Ishikawa (cell line): ENCODE measurements around the gene ABAT.

Experiments
- CEBPB ChIP-seq: IDR thresholded peaks from 2 replicates; pipeline ENCODE4 v1.6.1; 2012
- CREB1 ChIP-seq: IDR thresholded peaks from 2 replicates; pipeline ENCODE4 v1.6.1; 2012; ENCODE audit warnings: low read depth
- EGR1 ChIP-seq: IDR thresholded peaks from 2 replicates; pipeline ENCODE4 v1.6.1; 2012
- EP300 ChIP-seq: IDR thresholded peaks from 2 replicates; pipeline ENCODE4 v1.6.1; 2012; ENCODE audit warnings: borderline replicate concordance
- FOXM1 ChIP-seq: IDR thresholded peaks from 2 replicates; pipeline ENCODE4 v1.6.1; 2012; ENCODE audit warnings: low read depth, borderline replicate concordance
- RAD21 ChIP-seq: IDR thresholded peaks from 2 replicates; pipeline ENCODE4 v1.6.1; 2012; ENCODE audit warnings: low read depth
- TAF1 ChIP-seq: IDR thresholded peaks from 2 replicates; pipeline ENCODE4 v1.6.1; 2012; ENCODE audit warnings: low read depth, mild to moderate bottlenecking
- TCF12 ChIP-seq: IDR thresholded peaks from 2 replicates; pipeline ENCODE4 v1.6.1; 2012; ENCODE audit warnings: low read depth
- ZBTB7A ChIP-seq: IDR thresholded peaks from 2 replicates; pipeline ENCODE4 v1.6.1; 2012; ENCODE audit warnings: low read depth
- TF ChIP-seq, protein P1 (sequence below): IDR thresholded peaks from 2 replicates; pipeline ENCODE4 v1.6.1; 2012
- TF ChIP-seq, protein P2 (sequence below): IDR thresholded peaks from 2 replicates; pipeline ENCODE4 v1.6.1; 2012; ENCODE audit warnings: low read depth, mild to moderate bottlenecking
- TF ChIP-seq, protein P3 (sequence below): IDR thresholded peaks from 2 replicates; pipeline ENCODE4 v1.6.1; 2012

DNA sequence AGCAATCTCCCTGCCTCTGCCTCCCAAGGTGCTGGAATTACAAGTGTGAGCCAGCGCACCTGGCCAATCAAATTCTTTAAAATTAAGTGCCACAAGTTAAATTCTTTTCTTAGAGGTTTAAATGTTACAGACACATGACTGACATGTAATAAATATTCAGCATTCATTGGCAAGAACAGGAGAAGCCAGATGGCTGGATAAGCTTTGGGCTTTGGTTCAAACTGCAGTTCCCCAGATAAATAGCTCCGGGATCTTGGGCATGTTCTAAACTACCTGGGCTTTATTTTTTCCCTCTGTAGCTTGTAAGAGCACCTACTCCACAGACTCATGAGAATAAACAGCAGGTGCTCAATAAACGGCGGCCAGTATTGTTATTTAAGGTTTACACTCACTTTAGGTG lies 34.1 kb downstream of the ABAT start:
- TF ChIP-seq CEBPB (no peak), RAD21 (no peak), FOXM1 (no peak), TAF1 (no peak), EGR1 (no peak), ZBTB7A (no peak), CREB1 (no peak), EP300 (no peak), TCF12 (no peak)
- TF ChIP-seq, protein P1, sequence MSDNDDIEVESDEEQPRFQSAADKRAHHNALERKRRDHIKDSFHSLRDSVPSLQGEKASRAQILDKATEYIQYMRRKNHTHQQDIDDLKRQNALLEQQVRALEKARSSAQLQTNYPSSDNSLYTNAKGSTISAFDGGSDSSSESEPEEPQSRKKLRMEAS: no peak
- TF ChIP-seq, protein P2, sequence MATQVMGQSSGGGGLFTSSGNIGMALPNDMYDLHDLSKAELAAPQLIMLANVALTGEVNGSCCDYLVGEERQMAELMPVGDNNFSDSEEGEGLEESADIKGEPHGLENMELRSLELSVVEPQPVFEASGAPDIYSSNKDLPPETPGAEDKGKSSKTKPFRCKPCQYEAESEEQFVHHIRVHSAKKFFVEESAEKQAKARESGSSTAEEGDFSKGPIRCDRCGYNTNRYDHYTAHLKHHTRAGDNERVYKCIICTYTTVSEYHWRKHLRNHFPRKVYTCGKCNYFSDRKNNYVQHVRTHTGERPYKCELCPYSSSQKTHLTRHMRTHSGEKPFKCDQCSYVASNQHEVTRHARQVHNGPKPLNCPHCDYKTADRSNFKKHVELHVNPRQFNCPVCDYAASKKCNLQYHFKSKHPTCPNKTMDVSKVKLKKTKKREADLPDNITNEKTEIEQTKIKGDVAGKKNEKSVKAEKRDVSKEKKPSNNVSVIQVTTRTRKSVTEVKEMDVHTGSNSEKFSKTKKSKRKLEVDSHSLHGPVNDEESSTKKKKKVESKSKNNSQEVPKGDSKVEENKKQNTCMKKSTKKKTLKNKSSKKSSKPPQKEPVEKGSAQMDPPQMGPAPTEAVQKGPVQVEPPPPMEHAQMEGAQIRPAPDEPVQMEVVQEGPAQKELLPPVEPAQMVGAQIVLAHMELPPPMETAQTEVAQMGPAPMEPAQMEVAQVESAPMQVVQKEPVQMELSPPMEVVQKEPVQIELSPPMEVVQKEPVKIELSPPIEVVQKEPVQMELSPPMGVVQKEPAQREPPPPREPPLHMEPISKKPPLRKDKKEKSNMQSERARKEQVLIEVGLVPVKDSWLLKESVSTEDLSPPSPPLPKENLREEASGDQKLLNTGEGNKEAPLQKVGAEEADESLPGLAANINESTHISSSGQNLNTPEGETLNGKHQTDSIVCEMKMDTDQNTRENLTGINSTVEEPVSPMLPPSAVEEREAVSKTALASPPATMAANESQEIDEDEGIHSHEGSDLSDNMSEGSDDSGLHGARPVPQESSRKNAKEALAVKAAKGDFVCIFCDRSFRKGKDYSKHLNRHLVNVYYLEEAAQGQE: no peak
- TF ChIP-seq, protein P3, sequence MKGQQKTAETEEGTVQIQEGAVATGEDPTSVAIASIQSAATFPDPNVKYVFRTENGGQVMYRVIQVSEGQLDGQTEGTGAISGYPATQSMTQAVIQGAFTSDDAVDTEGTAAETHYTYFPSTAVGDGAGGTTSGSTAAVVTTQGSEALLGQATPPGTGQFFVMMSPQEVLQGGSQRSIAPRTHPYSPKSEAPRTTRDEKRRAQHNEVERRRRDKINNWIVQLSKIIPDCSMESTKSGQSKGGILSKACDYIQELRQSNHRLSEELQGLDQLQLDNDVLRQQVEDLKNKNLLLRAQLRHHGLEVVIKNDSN: no peak
